Measurements from ENCODE around the gene SNAPC5. TPM values are rescaled to one million over a fixed set of nuclear protein-coding genes. Genes with fewer than 3 reads are reported as not detected.

Gene SNAPC5
- total and polyA plus RNA-seq, 2 of the 13 experiments (the other 11 are each of a cell fraction or from before 2014, with no cell fraction given), result 14.8 to 36.2 TPM

- TF ChIP-seq, protein P1, sequence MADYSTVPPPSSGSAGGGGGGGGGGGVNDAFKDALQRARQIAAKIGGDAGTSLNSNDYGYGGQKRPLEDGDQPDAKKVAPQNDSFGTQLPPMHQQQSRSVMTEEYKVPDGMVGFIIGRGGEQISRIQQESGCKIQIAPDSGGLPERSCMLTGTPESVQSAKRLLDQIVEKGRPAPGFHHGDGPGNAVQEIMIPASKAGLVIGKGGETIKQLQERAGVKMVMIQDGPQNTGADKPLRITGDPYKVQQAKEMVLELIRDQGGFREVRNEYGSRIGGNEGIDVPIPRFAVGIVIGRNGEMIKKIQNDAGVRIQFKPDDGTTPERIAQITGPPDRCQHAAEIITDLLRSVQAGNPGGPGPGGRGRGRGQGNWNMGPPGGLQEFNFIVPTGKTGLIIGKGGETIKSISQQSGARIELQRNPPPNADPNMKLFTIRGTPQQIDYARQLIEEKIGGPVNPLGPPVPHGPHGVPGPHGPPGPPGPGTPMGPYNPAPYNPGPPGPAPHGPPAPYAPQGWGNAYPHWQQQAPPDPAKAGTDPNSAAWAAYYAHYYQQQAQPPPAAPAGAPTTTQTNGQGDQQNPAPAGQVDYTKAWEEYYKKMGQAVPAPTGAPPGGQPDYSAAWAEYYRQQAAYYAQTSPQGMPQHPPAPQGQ (CRISPR knock-in tag; IDR thresholded peaks at IDR 0.05; ENCODE audit: borderline replicate concordance), result 0 out of 2 replicates have a peak, but pooled peaks have one; percentile 37
- TF ChIP-seq NFIC (IDR thresholded peaks at IDR 0.05; ENCODE audit: low read length), result 0 out of 2 replicates have a peak, but pooled peaks have one; percentile 61
- TF ChIP-seq THAP9 (CRISPR knock-in tag; IDR thresholded peaks at IDR 0.05; ENCODE audit: borderline replicate concordance), result peak; percentile 63; the same call in 1 of the 2 replicates
- TF ChIP-seq JDP2 (CRISPR knock-in tag; IDR thresholded peaks at IDR 0.05; ENCODE audit: borderline replicate concordance), result no peak
- TF ChIP-seq, protein P2, sequence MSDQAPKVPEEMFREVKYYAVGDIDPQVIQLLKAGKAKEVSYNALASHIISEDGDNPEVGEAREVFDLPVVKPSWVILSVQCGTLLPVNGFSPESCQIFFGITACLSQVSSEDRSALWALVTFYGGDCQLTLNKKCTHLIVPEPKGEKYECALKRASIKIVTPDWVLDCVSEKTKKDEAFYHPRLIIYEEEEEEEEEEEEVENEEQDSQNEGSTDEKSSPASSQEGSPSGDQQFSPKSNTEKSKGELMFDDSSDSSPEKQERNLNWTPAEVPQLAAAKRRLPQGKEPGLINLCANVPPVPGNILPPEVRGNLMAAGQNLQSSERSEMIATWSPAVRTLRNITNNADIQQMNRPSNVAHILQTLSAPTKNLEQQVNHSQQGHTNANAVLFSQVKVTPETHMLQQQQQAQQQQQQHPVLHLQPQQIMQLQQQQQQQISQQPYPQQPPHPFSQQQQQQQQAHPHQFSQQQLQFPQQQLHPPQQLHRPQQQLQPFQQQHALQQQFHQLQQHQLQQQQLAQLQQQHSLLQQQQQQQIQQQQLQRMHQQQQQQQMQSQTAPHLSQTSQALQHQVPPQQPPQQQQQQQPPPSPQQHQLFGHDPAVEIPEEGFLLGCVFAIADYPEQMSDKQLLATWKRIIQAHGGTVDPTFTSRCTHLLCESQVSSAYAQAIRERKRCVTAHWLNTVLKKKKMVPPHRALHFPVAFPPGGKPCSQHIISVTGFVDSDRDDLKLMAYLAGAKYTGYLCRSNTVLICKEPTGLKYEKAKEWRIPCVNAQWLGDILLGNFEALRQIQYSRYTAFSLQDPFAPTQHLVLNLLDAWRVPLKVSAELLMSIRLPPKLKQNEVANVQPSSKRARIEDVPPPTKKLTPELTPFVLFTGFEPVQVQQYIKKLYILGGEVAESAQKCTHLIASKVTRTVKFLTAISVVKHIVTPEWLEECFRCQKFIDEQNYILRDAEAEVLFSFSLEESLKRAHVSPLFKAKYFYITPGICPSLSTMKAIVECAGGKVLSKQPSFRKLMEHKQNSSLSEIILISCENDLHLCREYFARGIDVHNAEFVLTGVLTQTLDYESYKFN (CRISPR knock-in tag; conservative IDR thresholded peaks at IDR 0.05), result 0 out of 2 replicates have a peak, but pooled peaks have one; percentile 25
- TF ChIP-seq GZF1 (CRISPR knock-in tag; IDR thresholded peaks at IDR 0.05), result no peak
- TF ChIP-seq DDIT3 (CRISPR knock-in tag; IDR thresholded peaks at IDR 0.05), result no peak
- TF ChIP-seq NCOA2 (CRISPR knock-in tag; IDR thresholded peaks at IDR 0.05), result 0 out of 2 replicates have a peak, but pooled peaks have one; percentile 11
- TF ChIP-seq ZNF839 (CRISPR knock-in tag; IDR thresholded peaks at IDR 0.05; ENCODE audit: borderline replicate concordance), result no peak
- peak; percentile 51; the same call in 1 of the 2 replicates for TF ChIP-seq KLF9 (CRISPR knock-in tag; IDR thresholded peaks at IDR 0.05; ENCODE audit: low read depth)
- no peak for TF ChIP-seq CEBPB (IDR thresholded peaks at IDR 0.05; ENCODE audit: borderline replicate concordance, low read depth, low read length)
- no peak for TF ChIP-seq ZNF652 (CRISPR knock-in tag; IDR thresholded peaks at IDR 0.05; ENCODE audit: borderline replicate concordance, low read depth)
- TF ChIP-seq ZNF761 (CRISPR knock-in tag; conservative IDR thresholded peaks at IDR 0.05), result no peak
- TF ChIP-seq ATF7-NPFF (CRISPR knock-in tag; IDR thresholded peaks at IDR 0.05; ENCODE audit: low read depth), result 0 out of 2 replicates have a peak, but pooled peaks have one; percentile 18
- TF ChIP-seq KDM2A (CRISPR knock-in tag; IDR thresholded peaks at IDR 0.05; ENCODE audit: borderline replicate concordance, low read depth), result peak; percentile 38; the same call in 1 of the 2 replicates
- no peak for TF ChIP-seq GTF3A (CRISPR knock-in tag; conservative IDR thresholded peaks at IDR 0.05)
- TF ChIP-seq HIC2 (CRISPR knock-in tag; IDR thresholded peaks at IDR 0.05; ENCODE audit: low read depth), result no peak
Measured at GRCh38 chr15:66504563-66505429, 7.2 kb upstream of the SNAPC5 start, which contains the start of the genes RPL4 and ZWILCH (continued).

All from HepG2 (cell line).